HUDEP-2 (cell line): ENCODE results near the gene ZSCAN12.

ENCODE experiments used
- DNase-seq, 76 experiments: peaks; one replicate each; lab custom pipeline; 2025; ENCODE audit not compliant: unreplicated experiment in 76 of 76; lab: John Stamatoyannopoulos, UW

Gene ZSCAN12

GRCh38 chr6:28334286-28335039 lies 65.1 kb downstream of the ZSCAN12 start:
- DNase-seq = peak in 6 of 76 experiments; percentile 33 to 72 (median 51)

- DNase-seq = peak in 2 of 76 experiments; percentile 27 to 33
Measured at GRCh38 chr6:28333599-28334018, 65.9 kb downstream of the ZSCAN12 start.

GRCh38 chr6:28333047-28333446 lies 66.5 kb downstream of the ZSCAN12 start:
- DNase-seq = peak in 1 of 76 experiments; percentile 13

- DNase-seq = peak in 41 of 76 experiments; percentile 20 to 76 (median 51)
Measured at GRCh38 chr6:28330041-28330440, 69.5 kb downstream of the ZSCAN12 start.
